CD4-positive, alpha-beta T cell treated with Interleukin-12 subunit alpha and Interleukin-12 subunit beta, for 1 hour (primary cell): Measurements from ENCODE around the gene ZNF566.

Source experiments
- DNase-seq: peaks from one replicate; pipeline ENCODE4 v3.0.0-alpha.2; 2020

Gene ZNF566

DNA sequence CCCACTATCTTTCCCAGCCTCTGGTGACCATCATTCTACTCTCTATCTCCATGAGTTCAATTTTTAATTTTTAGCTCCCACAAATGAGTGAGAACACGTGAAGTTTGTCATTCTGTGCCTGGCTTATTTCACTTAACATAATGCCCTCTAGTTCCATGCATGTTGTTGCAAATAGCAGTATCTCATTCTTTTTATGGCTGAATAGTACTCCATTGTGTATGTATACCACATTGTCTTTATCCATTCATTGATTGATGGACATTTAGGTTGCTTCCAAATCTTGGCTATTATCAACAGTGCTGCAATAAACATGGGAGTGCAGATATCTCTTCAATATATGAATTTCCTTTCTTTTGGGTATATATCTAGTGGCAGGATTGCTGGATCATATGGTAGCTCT lies 48.0 kb downstream of the ZNF566 start:
- no peak for DNase-seq

- DNase-seq: no peak
Observed at GRCh38 chr19:36436531-36436930, 52.8 kb downstream of the ZNF566 start.

- DNase-seq: no peak
Observed at GRCh38 chr19:36423925-36424324, 65.4 kb downstream of the ZNF566 start.

- DNase-seq: no peak
Observed at GRCh38 chr19:36421749-36422481, 67.4 kb downstream of the ZNF566 start.

- DNase-seq: no peak
Observed at GRCh38 chr19:36420961-36421748, 68.2 kb downstream of the ZNF566 start.

GRCh38 chr19:36418287-36419001 lies 70.9 kb downstream of the ZNF566 start, which contains the start of gene ZFP82:
Gene ZFP82 (minus strand): TSS chr19:36418644. CDS start chr19:36409789, 8,855 bp downstream.
- DNase-seq: peak; percentile 82

DNA sequence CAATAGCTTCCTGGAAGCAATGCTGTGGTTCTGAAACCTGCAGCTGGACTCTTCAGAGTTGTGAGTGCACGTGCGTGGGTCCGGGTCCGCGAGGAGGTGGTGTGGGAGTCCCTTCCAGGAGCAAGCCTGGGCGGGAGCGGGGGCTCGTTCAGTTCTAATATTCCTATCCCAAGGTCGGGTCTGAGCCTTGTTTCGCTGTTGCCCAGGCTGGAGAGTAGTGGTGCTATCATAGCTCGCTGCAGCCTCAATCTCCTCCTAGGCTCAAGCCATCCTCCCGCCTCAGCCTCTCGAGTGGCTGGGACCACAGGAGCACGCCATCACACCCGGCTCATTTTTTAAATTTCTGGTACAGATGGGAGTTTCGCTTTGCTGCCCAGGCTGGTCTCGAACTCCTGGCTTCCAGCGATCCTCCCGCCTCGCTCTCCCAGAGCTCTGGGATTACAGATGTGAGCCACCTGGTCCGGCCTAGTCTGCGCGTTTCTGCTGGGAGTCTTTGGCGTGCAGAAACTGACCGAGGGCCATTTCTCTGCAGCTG lies 71.5 kb downstream of the ZNF566 start:
- DNase-seq: no peak

DNA sequence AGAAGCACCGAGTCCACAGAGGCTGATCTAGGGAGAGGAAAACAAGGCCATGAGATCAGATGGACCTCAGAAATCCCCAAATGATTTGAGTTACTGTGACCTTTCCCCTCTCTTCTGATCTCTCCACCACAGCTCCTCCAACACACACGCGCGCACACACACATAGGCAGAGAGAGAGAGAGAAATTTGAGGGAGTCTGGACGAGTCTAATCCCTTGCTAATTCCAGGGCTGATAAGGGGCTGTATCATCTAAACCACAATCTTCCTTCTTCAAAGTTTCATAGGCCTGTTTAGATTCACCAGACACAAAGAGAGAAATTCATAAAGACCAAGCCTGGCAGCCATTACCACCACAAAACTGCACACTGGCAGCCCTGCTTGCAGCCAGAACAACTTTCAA lies 79.5 kb downstream of the ZNF566 start:
- no peak for DNase-seq

DNA sequence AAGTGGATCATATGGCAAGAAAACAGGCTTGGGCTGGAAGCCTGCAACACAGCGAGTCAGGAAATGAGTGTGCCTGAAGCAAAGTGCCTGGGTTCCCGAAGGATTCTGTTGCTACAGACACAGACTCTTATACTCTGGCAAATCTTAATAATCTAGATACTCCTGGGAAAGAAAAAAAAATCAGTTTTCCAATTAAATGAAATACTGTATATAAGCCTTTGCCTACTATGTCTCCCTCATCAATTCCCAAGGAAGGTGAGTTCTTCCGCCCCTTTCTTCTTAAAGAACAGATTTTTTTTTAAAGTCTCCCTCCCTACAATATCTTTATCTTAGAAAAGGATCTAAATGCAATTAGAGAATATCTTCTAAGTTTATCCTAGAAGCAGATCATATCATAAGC lies 81.3 kb downstream of the ZNF566 start:
- no peak for DNase-seq

- DNase-seq: no peak
Observed at GRCh38 chr19:36404498-36404897, 84.9 kb downstream of the ZNF566 start.

DNA sequence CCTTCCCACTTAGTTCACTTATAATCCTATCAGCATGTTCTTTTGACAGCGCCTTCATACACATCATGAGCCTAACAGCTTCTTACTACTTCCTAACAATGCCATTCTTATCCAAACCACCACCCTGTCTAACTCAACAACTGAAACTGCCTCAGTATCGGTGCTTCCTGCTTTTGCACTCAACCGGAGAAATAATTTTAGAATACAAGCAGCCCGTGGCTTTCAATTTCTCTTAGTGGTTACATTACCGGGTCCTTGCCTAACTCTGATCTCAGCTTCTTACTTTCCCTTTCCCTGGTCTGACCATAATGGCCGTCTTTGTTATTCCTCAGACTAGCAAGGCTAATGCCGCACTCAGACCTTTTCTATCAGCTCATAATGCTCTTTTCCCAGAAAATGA lies 87.9 kb downstream of the ZNF566 start:
- DNase-seq: no peak

- DNase-seq: no peak
Observed at GRCh38 chr19:36398571-36398970, 90.8 kb downstream of the ZNF566 start.
